Stimulated activated CD8-positive, alpha-beta memory T cell treated with anti-CD3 and anti-CD28 coated beads, Interleukin-15, amount 100 ng/mL, for 48 hours (primary cell): ENCODE measurements around the gene RANBP1.

Experiments
- DNase-seq, 2 donors: peaks; one replicate each; pipeline ENCODE4 v3.0.0-alpha.2; 2020; ENCODE audit warnings: low read depth in 2 of 2

The RANBP1 gene

GRCh38 chr22:20172141-20172613 lies 56.3 kb downstream of the RANBP1 start:
- DNase-seq: no peak

DNA sequence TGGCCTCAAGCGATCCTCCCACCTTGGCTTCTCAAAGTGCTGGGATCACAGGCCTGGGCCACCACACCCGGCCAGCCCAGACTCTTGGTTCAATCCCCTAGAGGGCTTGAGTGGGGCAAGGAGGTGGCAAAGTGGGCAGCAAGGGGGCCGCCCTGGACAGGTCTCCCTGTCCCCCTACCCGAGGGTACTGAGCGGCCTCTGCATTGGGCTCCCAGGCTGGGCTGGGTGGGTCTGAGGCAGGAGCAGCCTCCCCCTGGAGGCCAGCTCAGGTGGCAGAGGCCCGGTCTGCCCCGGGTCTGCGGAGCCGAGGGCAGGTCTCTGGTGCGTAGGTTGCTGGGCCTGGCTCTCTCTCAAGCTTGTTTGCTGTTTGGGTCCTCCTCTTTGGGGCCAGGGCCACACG lies 57.3 kb downstream of the RANBP1 start:
- no peak for DNase-seq

DNA sequence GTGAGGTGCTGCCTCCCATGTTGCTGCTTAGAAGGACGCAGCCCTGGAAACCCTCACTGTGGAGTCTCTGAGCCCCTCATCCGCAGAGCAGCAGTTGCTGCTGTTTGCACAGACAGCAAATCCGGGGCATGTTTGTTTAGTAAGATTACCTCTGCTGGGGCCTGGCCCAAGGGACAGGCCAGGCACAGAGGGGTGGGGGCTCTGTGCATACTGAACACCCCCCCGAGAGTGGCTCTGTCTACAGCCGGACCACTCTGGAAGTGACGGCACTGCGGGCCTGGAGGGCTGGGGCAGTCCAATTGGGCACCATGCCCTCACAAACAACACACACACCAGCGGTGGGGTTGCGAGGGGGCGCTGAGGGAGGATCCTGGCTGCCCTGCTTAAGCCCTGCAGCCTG lies 57.9 kb downstream of the RANBP1 start:
- no peak for DNase-seq

DNA sequence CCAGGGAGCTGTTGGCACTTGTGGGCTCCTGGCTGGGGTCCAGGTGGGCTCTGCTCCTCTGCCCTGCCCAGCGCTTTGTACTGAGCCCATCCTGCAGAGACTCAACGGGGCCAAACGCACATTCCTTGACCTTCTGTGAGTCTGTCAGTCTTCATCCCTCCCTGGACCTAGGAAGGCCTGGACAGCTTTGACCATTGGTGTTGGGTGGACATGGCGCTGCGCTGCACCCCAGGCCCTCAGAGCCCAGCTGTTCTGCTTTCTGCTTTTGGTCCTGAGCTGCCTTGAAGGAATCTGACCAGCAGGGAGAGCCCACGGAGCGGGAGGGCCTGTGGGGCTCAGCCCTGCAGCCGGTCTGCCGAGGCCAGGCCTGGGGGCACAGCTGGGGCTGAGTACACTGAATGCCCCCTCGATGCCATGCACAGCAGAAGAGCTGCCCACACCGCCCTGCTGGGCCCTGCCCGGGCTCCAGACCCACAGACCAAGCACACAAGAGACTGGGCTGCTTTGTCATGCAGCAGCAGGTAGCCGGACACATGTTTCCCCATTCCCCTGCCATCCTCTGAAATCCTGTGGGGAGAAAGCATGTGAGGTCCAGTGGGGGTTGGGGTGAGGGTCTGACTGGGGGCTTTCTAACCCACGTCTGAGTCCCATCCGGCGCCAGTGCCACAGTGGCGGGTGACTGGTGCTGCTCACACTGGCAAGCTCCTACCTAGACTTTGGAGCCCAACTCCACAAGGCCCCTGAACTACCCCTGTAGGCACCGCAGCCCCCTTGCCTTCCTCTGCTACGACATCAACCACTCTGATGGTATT lies 59.1 kb downstream of the RANBP1 start:
- no peak for DNase-seq

DNA sequence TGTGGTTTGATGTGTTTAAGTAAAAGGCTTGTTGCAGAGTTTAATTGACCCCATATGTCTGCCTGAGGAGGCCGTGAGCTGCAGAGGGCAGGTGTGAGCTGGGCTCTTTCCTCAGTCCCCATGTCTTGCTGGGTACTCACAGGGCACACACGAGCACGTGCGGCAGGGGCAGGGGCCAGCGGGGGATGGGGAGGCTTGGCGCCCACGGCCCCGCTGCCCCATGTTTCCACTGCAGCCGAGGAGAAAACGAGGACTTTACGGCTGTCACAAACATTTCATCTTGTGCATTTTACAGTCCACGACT lies 59.6 kb downstream of the RANBP1 start:
- DNase-seq: no peak

GRCh38 chr22:20176421-20177085 lies 60.6 kb downstream of the RANBP1 start:
- no peak for DNase-seq
